Fibroblast of mammary gland (primary cell): Measurements from ENCODE around the gene PSMD2.
A peak's percentile ranks its signal among the peaks of the same experiment; 100 is the strongest.

Experiments used
- DNase-seq: peaks from one replicate; pipeline ENCODE4 v3.0.0-alpha.2; 2010; ENCODE audit warnings: low read depth
- H3K4me3 ChIP-seq: 2 replicates; pipeline ENCODE4 v1.5.1; 2011; ENCODE audit warnings: low read depth, mild to moderate bottlenecking, low read length, moderate library complexity; ENCODE audit not compliant: control insufficient read depth
- CTCF ChIP-seq: conservative IDR thresholded peaks from 2 replicates; pipeline ENCODE4 v1.5.1; 2011; ENCODE audit warnings: low read depth, low read length, inconsistent platforms; ENCODE audit not compliant: control insufficient read depth, insufficient read depth

The PSMD2 gene

GRCh38 chr3:184333190-184333589, 34.1 kb downstream of the PSMD2 start:
- DNase-seq = no peak
- no peak overlapping the region for H3K4me3 ChIP-seq

GRCh38 chr3:184333700-184334099, 34.7 kb downstream of the PSMD2 start:
- DNase-seq = no peak

More at GRCh38 chr3:184333190-184333589, 34.1 kb downstream of the PSMD2 start:
- TF ChIP-seq CTCF = no peak

GRCh38 chr3:184334470-184335158, 35.6 kb downstream of the PSMD2 start:
- peak; percentile 84 for DNase-seq
- no peak for TF ChIP-seq CTCF
- no peak overlapping the region for H3K4me3 ChIP-seq

More at GRCh38 chr3:184333700-184334099, 34.7 kb downstream of the PSMD2 start:
- no peak overlapping the region for H3K4me3 ChIP-seq
- TF ChIP-seq CTCF = no peak

- H3K4me3 ChIP-seq = no peak overlapping the region
- DNase-seq = no peak
- TF ChIP-seq CTCF = no peak
Measured at GRCh38 chr3:184335291-184335660, 36.2 kb downstream of the PSMD2 start.

- peak overlapping the region; percentile 60 for H3K4me3 ChIP-seq
- TF ChIP-seq CTCF = no peak
- DNase-seq = peak; percentile 76
Measured at GRCh38 chr3:184335661-184336546, 36.9 kb downstream of the PSMD2 start.

- peak overlapping the region; percentile 60 for H3K4me3 ChIP-seq
- DNase-seq = peak; percentile 83
- TF ChIP-seq CTCF = no peak
Measured at GRCh38 chr3:184336547-184337398, 37.7 kb downstream of the PSMD2 start.
